Activated T-cell treated with anti-CD3 and anti-CD28 coated beads, Interleukin-2, amount 50 U/mL, for 48 hours (primary cell): ENCODE data around the gene CLSTN1.

Source experiments
- DNase-seq, 2 experiments: peaks; one replicate each; pipeline ENCODE4 v3.0.0-alpha.2; 2020

CLSTN1 gene

GRCh38 chr1:9823943-9824701 is at the start of gene CLSTN1:
TSS of gene CLSTN1 (minus strand) at chr1:9823965. CDS start at chr1:9823733, 232 bp downstream.
- DNase-seq = peak; percentile 92 to 93

DNA sequence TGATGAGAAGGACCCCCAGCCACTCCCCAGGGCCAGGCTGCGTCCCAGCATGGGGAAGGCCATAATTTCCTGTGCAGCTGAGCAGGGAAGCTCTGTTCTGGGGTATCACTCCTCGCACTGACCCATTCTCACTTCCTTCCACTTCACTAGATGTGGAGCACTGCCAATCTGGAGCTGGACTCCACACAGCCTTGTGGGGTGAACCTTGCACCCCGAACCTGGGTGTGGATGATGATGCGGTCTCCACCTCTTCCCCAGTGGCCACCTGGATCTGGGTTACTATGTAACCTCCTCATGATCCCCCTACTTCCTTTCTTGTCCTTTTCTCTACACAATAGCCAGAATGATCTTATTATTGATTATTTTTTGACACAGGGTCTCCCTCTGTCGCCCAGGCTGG is 49.6 kb upstream of the CLSTN1 start:
- DNase-seq = no peak

DNA sequence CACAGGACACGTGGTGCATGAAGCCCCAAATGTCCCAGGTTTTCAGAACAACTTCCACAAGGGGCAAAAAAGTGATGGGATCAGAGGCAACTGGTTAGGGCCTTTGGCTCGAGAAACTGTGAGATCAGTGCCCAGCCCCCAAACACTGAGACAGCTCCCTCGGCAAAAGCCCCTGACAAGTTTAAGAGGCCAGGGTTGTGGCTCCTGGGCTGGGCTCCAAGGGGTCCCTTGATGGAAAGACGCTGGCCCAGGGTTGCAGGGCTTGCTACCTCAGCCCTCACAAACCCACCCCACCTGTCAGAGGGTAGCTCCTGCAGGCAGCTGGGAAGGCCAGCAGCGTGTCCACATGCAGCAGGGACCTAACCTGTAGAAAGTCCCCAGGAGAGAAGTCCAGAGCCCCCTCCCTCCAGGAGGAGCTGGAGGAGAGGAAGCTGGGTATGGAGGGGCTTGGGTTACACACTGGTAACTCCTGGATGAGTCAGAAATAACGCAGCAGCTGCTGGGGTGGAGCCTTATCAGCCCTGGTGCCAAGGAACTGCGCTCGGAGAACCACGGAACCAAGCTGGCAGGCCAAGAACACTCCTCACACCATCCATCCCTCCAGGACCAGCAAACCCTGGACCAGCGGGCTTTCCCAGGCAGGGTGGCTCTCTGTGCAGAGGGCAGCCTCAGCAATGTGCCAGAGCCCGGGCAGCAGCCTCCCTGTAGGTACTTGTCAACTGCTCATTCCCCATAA is 48.8 kb upstream of the CLSTN1 start:
- DNase-seq = no peak

DNA sequence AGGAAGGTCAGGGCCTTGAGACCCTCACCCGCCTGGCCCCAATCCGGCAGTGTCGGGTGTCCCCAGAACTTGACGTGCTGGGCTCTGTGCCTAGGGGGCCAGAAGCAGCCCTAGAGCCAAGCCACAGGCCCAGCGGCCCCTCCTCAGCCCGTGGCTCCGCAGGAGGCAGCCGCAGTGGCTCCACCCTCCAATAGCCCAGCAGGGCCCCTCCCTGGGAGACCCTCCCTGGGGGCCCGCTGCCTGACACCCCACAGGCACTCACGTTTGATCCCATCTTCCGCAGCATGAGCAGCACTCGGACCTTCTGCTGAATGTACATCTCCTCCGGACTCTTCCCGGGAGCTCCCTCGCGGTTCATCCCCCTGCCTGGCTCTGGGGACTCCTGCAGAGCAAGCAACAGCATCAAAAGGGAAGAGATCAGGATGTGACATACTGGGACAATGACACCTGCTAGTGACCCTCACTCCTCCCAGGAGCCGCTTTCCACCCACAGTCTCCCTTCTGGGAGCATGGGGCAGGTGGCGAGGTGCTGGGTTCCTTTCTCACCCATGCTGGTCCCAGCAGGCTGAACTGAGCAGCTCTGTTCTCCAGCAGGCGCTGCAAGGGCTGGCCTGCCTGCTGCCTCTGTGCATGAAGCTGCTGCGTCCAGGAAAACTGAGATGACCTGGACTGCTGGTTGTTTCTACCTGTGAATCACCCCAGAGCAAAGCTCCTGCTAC is 48.1 kb upstream of the CLSTN1 start:
- DNase-seq = no peak

- DNase-seq = no peak
Observed at GRCh38 chr1:9871021-9871420, 47.3 kb upstream of the CLSTN1 start.

GRCh38 chr1:9870572-9870971 is 46.8 kb upstream of the CLSTN1 start:
- no peak for DNase-seq

GRCh38 chr1:9869831-9870251 is 46.1 kb upstream of the CLSTN1 start:
- no peak for DNase-seq

GRCh38 chr1:9868244-9868590 is 44.5 kb upstream of the CLSTN1 start:
- no peak for DNase-seq

GRCh38 chr1:9867408-9868243 is 43.9 kb upstream of the CLSTN1 start:
- peak; percentile 93 to 94 for DNase-seq

DNA sequence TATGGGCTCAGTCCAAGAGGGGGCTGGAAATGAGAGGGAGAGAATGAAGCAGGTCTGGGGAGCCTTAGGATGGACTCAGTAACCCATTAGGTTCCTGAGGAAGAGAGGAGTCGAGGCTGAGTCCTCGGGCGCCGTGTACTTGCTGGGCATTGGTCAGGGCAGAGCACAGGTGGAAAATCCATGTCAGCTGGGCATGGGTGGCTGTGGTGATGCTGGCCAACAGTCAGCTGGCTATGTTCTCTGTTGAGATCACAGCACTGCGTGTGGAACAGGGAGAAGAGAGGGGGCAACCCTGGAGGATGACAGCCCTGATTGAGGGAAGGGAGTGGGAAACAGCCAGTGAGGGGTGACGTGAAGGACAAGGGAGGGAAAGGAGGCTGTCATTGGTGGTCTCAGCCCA is 43.1 kb upstream of the CLSTN1 start:
- DNase-seq = no peak

DNA sequence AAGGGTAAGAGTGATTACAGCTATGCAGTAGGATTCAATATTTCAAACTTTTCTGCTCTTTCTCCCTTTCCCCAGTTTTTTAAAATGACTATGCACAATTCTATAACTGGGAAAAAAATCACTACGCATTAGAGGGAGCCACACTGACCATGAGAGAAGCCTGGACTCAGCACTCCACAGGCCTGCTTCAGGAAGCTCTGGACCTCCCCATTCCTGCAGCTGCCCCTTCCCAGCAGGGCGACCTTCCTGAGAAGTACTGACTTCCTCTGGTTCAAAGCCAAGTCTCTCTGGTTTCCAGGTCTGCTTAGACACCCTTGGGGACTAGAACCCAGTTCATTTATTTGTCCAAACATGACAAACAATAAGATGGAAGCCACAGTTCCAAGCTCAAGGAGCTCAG is 42.0 kb upstream of the CLSTN1 start:
- DNase-seq = no peak

- no peak for DNase-seq
Observed at GRCh38 chr1:9863371-9863770, 39.6 kb upstream of the CLSTN1 start.

- no peak for DNase-seq
Observed at GRCh38 chr1:9861360-9861759, 37.6 kb upstream of the CLSTN1 start.

DNA sequence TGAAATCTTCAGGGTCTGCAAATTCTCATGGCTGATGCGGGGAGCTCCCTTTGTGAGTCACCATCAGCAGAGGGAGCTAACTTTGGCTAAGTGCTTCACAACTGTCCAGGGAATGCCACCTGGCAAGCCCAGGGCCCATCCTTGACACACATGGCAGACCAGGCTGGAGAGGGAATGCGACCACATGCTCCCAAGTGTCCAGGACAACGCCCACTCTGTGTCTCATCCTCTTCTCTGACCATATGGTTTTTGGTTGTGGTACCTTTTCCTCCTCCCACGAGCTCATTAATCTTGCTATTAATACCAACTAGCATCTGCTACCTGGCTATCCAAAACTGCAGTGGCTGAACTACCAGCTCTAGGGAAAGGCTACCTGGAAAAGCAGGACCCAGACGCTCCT is 37.1 kb upstream of the CLSTN1 start:
- DNase-seq = no peak

DNA sequence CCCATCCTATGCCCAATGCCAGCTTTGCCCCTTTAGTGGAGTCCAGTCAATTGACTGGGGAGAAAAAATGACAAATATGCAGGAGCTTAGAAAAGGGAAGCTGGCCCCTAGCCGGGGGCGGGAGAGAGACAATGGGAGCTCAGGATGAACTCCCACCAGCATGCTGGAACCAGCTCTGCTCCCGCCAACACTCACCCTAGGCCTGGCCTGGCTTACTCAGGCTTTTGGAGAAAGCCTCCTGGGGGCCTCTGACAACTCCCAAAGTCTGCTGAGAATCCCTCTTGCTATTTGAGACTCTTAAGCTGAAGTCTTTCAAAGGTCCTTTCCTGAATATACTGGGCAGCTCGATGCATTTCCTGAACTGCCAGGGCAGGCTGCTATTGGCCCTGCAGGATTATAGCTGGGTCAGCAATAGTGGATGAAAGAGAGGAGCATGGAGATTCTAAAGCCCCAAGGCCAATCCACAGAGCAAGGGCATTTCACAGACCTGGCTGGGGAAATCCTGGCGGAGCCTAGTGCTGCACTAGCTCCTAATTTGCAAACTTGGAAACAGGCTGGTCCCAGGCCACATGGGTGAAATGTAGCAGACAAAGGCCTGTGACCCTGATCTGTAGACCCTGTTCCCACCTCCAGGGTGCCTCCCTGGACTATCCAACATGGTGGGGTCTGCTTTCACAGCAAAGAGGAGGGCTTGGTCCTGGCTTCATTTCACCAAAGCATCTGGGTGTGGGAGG is 35.7 kb upstream of the CLSTN1 start:
- DNase-seq = no peak

DNA sequence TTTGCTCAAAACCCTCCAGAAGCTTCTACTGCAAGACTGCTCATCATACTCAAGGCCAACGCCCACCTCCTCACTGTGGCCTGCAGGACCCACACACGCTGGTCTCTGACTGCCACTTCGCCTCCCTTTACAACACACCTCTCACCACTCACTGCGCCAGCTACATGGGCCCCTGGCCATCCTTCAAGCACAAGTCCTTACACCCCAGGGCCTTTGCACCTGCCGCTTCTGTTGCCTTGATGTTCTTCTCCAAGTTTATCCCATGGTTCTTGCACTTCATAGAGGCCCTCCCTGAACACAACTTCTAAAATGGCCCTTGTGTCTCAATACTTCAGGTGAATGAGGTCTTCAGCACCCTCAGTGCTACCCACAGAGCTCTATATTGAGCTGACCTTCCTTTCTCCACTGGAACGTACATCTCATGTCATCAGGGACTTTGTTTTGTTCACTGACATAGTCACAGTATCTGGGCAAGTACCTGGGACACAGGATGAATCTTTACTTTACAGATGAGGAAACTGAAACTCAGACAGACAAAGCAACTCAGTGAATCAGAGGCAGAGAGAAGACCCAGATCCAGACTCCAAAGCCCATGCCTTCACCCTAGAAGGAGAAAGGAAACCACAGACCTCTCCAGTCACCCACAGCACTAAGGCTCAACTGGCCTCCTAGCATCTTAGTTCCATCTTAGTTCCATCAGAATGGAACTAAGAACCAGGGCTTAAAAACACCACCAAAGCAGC is 34.7 kb upstream of the CLSTN1 start:
- DNase-seq = no peak

- no peak for DNase-seq
Observed at GRCh38 chr1:9855186-9855585, 31.4 kb upstream of the CLSTN1 start.

DNA sequence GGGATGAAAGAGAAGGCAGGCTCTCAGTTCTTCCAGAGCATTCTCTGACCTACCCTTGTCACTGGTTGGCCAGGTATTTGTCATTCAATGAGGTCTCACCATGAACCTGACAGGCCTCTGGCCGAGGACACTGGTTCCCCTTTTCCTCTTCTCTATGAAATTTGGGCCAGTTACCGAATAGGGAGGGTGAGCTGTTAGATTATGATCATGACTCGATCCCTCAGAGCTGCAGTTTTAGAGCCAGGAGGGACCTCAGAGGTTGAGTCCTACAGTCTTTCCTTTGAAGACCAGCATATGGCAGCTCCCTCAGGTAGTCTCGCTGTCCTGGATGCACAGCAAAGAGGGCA is 29.5 kb upstream of the CLSTN1 start:
- no peak for DNase-seq

- DNase-seq = no peak
Observed at GRCh38 chr1:9852410-9853248, 28.9 kb upstream of the CLSTN1 start.

GRCh38 chr1:9852004-9852403 is 28.2 kb upstream of the CLSTN1 start:
- DNase-seq = no peak
